IPS DF 6.9 (cell line): Measurements from ENCODE around the gene VEGFB.
A peak's percentile ranks its signal among the peaks of the same experiment; 100 is the strongest.

Source experiments
- DNase-seq: peaks from one replicate; pipeline ENCODE4 v3.0.0-alpha.2; 2013; ENCODE audit warnings: low read depth, low spot score
- H3K27ac ChIP-seq: one replicate; pipeline ENCODE4 v1.5.1; 2013; ENCODE audit warnings: low read length, control low read depth
- H3K27me3 ChIP-seq: 2 replicates; pipeline ENCODE4 v1.6.1; 2013; ENCODE audit warnings: mild to moderate bottlenecking, low read length; ENCODE audit not compliant: control insufficient read depth, insufficient read depth
- H3K36me3 ChIP-seq: 2 replicates; pipeline ENCODE4 v1.6.1; 2013; ENCODE audit warnings: low read length; ENCODE audit not compliant: control insufficient read depth, insufficient read depth
- H3K4me1 ChIP-seq: 2 replicates; pipeline ENCODE4 v1.6.1; 2013; ENCODE audit warnings: low read length; ENCODE audit not compliant: control insufficient read depth, insufficient read depth
- H3K4me3 ChIP-seq: 2 replicates; pipeline ENCODE4 v1.5.1; 2013; ENCODE audit warnings: mild to moderate bottlenecking, low read length
- H3K9me3 ChIP-seq: 2 replicates; pipeline ENCODE4 v1.6.1; 2013; ENCODE audit warnings: low read length, inconsistent platforms; ENCODE audit not compliant: control insufficient read depth, insufficient read depth
- WGBS: extraction: QIAGEN DNeasy Blood & Tissue Kit; methylation state at CpG from one replicate; pipeline ENCODE4 v1.1.7; 2013; ENCODE audit warnings: mixed read lengths, missing lambda C conversion rate; ENCODE audit not compliant: insufficient read length, insufficient coverage; 5-methylcytosine and 5-hydroxymethylcytosine counted together

VEGFB gene, protein sequence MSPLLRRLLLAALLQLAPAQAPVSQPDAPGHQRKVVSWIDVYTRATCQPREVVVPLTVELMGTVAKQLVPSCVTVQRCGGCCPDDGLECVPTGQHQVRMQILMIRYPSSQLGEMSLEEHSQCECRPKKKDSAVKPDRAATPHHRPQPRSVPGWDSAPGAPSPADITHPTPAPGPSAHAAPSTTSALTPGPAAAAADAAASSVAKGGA

DNA sequence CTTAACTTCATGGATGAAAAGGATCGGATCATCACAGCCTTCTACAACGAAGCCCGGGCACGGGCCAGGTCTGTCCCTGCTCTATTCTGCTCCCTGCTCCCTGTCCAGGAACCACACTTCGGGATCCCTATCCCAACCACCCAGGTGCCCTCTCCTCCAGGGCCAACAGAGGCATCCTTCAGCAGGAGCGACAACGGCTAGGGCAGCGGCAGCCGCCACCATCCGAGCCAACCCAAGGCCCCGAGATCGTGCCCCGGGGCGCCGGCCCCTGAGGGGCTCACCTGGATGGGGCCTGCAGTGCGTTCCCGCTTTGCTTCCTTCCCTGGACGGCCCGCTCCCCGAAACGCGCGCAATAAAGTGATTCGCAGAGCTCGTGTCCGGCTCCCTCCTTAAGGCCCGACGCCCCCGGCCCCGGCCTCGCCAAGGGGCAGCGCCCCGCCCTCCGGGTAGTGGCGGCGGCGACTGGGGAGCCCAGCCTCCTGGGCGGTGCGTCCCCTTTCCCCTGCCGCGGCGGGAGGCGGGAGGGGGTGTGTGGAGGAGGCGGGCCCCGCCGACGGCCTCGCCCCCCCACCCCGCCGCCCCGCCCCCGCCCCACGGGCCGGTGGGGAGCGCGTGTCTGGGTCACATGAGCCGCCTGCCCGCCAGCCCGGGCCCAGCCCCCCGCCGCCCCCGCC lies at the start of gene VEGFB:
Gene VEGFB (plus strand): TSS at position 672 of the 674 bp plus-strand sequence. CDS start 250 bp downstream, outside the sequence.
- Histone ChIP-seq H3K36me3 (peaks cover 7% of the 10 kb centered on the region; the same call in 1 of the 2 replicates), H3K9me3 (no peaks in the 10 kb centered on the region), H3K27me3 (no peaks in the 10 kb centered on the region), H3K4me3 (peak within 1 kb of the TSS; percentile 48; the same call in 1 of the 2 replicates), H3K4me1 (peaks cover 2% of the 10 kb centered on the region; the same call in 1 of the 2 replicates), H3K27ac (no peak within 1 kb of the TSS)
- no peak for DNase-seq
- no CpG with 5 or more reads among the region's 62 CpGs for WGBS

DNA sequence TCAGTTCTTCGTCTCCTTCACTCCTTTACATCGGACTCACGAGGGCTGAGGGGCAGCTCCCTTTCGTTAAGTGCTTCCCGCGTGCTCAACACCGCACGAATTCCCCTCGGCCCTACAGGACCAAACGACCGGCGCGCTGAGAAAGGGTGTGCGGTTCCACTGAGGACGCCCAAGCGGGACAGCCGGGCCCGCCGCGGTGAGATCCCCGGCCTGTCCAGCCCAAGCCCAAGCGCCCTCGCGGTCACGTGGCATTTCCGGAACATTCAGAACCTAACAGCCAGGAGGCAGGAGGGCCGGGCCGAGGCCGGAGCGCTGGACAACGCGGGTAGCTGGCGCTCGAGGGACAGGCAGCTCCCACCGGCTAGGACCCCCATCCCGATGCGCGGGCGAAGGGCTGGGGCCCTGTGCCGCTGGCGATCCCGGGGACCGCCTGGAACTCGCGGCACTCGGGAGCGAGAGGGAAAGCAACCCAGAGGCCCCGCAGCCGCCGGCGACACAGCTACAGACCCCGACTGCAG lies 49.1 kb upstream of the VEGFB start:
- DNase-seq = no peak
- H3K4me1 ChIP-seq = no peaks in the 10 kb centered on the region
- peak overlapping the region; percentile 71 for H3K4me3 ChIP-seq
- H3K27ac ChIP-seq = no peak overlapping the region
- WGBS = no CpG with 5 or more reads among the region's 52 CpGs
- H3K9me3 ChIP-seq = no peaks in the 10 kb centered on the region
- no peaks in the 10 kb centered on the region for H3K27me3 ChIP-seq
- H3K36me3 ChIP-seq = no peaks in the 10 kb centered on the region

GRCh38 chr11:64185693-64186491 lies 48.5 kb upstream of the VEGFB start, which contains the start of gene STIP1:
STIP1 (plus strand) TSS chr11:64186171; CDS start chr11:64186262, 91 bp downstream.
- Histone ChIP-seq H3K27ac (no peak within 1 kb of the TSS), H3K4me1 (no peaks in the 10 kb centered on the region), H3K36me3 (no peaks in the 10 kb centered on the region), H3K27me3 (no peaks in the 10 kb centered on the region), H3K4me3 (peak within 1 kb of the TSS; percentile 71), H3K9me3 (no peaks in the 10 kb centered on the region)
- WGBS = no CpG with 5 or more reads among the region's 74 CpGs
- peak; percentile 100 for DNase-seq

DNA sequence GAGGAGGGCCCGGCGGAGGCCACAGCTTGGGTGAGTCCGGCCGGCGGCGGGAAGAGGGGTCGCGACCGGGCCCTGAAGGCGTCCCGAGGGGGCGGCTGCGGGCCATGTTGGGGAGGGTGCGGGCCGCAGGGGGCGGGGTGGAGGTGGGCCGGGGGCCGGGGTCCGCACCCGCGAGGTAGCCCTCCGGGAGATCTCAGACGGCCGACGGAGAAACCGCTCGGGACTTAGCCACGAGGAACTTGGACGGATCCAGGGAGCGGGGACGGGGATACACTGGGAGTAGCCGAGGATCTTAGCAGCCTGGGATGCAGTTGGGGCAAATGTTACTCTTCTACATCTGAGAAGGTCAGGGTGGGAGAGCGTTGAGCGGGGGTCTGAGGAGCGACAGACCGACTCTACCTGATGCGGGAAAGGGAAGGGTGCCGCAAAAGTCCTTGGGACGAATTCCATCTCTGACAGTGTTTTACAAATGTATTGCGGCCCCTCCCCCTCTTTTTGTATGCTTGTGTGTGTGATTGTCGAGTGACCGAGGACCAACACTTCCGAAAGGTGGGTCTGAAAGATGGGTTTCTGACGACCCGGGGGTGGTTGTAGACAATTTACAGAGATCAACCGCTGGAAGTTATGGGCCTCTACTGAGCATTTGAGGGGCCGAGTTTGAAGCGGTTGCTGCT lies 47.8 kb upstream of the VEGFB start:
- Histone ChIP-seq H3K4me3 (no peak overlapping the region; the same call in 1 of the 2 replicates), H3K27me3 (no peaks in the 10 kb centered on the region), H3K4me1 (no peaks in the 10 kb centered on the region), H3K27ac (no peak overlapping the region), H3K36me3 (no peaks in the 10 kb centered on the region), H3K9me3 (no peaks in the 10 kb centered on the region)
- no CpG with 5 or more reads among the region's 48 CpGs for WGBS
- no peak for DNase-seq

GRCh38 chr11:64192434-64192833 lies 42.0 kb upstream of the VEGFB start:
- no peaks in the 10 kb centered on the region for H3K9me3 ChIP-seq
- H3K27me3 ChIP-seq = no peaks in the 10 kb centered on the region
- peaks cover 33% of the 10 kb centered on the region for H3K36me3 ChIP-seq
- no peaks in the 10 kb centered on the region for H3K4me1 ChIP-seq
- H3K4me3 ChIP-seq = no peak overlapping the region
- no peak overlapping the region for H3K27ac ChIP-seq
- no peak for DNase-seq
- no CpG with 5 or more reads among the region's 5 CpGs for WGBS

GRCh38 chr11:64196626-64197025 lies 37.8 kb upstream of the VEGFB start:
- Histone ChIP-seq H3K27ac (no peak overlapping the region), H3K27me3 (no peaks in the 10 kb centered on the region), H3K4me3 (no peak overlapping the region), H3K9me3 (no peaks in the 10 kb centered on the region), H3K4me1 (no peaks in the 10 kb centered on the region), H3K36me3 (peaks cover 52% of the 10 kb centered on the region)
- no peak for DNase-seq
- whole genome bisulfite sequencing = no CpG with 5 or more reads among the region's 9 CpGs

- Histone ChIP-seq H3K9me3 (no peaks in the 10 kb centered on the region), H3K4me1 (no peaks in the 10 kb centered on the region), H3K4me3 (no peak overlapping the region), H3K36me3 (peaks cover 61% of the 10 kb centered on the region), H3K27me3 (no peaks in the 10 kb centered on the region), H3K27ac (no peak overlapping the region)
- no CpG with 5 or more reads among the region's 2 CpGs for WGBS
- DNase-seq = no peak
Observed at GRCh38 chr11:64198511-64198910, 35.9 kb upstream of the VEGFB start.

DNA sequence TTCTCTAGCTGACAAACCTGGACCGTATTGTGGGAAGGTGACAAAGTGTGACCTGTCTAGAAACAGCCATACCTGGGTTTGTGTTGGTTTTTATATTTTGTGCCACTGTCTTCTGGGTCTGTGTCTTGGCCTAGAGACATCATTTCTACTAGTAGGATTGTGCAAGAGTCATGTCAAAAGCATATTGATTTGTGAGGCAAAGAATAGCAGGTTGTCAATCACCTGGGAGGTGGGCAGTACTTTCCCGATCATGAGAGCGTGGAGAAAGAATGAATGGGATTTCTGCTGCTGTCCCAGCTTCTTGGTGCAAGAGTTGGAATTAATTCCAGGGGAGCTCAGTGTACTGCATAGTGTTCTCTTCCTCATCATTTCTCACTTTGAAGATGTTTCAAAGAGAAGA lies 32.8 kb upstream of the VEGFB start:
- Histone ChIP-seq H3K4me1 (no peaks in the 10 kb centered on the region), H3K9me3 (no peaks in the 10 kb centered on the region), H3K27me3 (no peaks in the 10 kb centered on the region), H3K4me3 (no peak overlapping the region), H3K27ac (no peak overlapping the region), H3K36me3 (peaks cover 59% of the 10 kb centered on the region)
- WGBS = no CpG with 5 or more reads among the region's 3 CpGs
- no peak for DNase-seq

- peaks cover 2% of the 10 kb centered on the region; the same call in 1 of the 2 replicates for H3K4me1 ChIP-seq
- no peaks in the 10 kb centered on the region for H3K9me3 ChIP-seq
- H3K4me3 ChIP-seq = no peak overlapping the region
- no peaks in the 10 kb centered on the region for H3K27me3 ChIP-seq
- H3K27ac ChIP-seq = no peak overlapping the region
- WGBS = no CpG with 5 or more reads among the region's 9 CpGs
- H3K36me3 ChIP-seq = peaks cover 57% of the 10 kb centered on the region
- no peak for DNase-seq
Observed at GRCh38 chr11:64202992-64203391, 31.4 kb upstream of the VEGFB start.
